HEK293 (cell line): ENCODE measurements around the gene PUM2.

Source experiments
- CTCF ChIA-PET: fragments of 350-600 bp; formaldehyde crosslinking; extraction: SDS; loops from one replicate; lab custom pipeline; 2021; ENCODE audit warnings: antibody characterized with exemption; lab: Yijun Ruan, JAX
- POLR2A ChIA-PET: fragments of 300-600 bp; formaldehyde crosslinking; extraction: SDS; loops from one replicate; lab custom pipeline; 2020; ENCODE audit warnings: antibody characterized with exemption, inconsistent platforms; lab: Yijun Ruan, JAX
- H3K27ac ChIP-seq: fragments of 200-500 bp; sonication (Bioruptor generic); 2 replicates; pipeline ENCODE4 v1.5.1; 2014; ENCODE audit warnings: low read depth, low read length, control low read depth, inconsistent platforms; ENCODE audit errors: extremely low read depth
- H3K36me3 ChIP-seq, 2 experiments: fragments of 200-500 bp in 1 of 2; sonication (Bioruptor generic) in 1 of 2; 1 replicate in 1 of 2; 2 replicates in 1 of 2; pipeline ENCODE4 v1.5.1; 2014 to 2017; ENCODE audit warnings: inconsistent platforms in 2 of 2, low read length in 2 of 2; ENCODE audit not compliant: control insufficient read depth in 2 of 2, insufficient read depth in 1 of 2
- H3K4me1 ChIP-seq: fragments of 200-500 bp; sonication (Bioruptor generic); 2 replicates; pipeline ENCODE4 v1.5.1; 2014; ENCODE audit warnings: mild to moderate bottlenecking, low read length, inconsistent platforms; ENCODE audit not compliant: control insufficient read depth, insufficient read depth
- H3K4me3 ChIP-seq: 2 replicates; pipeline ENCODE4 v1.5.1; 2011; ENCODE audit warnings: low read depth, mild to moderate bottlenecking, control low read depth, low read length, moderate library complexity
- H3K9me3 ChIP-seq: fragments of 200-500 bp; sonication (Bioruptor generic); 2 replicates; pipeline ENCODE4 v1.5.1; 2014; ENCODE audit warnings: low read depth, low read length, inconsistent platforms; ENCODE audit not compliant: control insufficient read depth, insufficient read depth
- OSR2 ChIP-seq: fragments of 450-650 bp; formaldehyde crosslinking; IDR thresholded peaks from 2 replicates; pipeline ENCODE4 v1.5.1; 2016; ENCODE audit warnings: missing biosample characterization, missing genetic modification characterization
- SCRT2 ChIP-seq: fragments of 450-650 bp; formaldehyde crosslinking; IDR thresholded peaks from 2 replicates; pipeline ENCODE4 v1.5.1; 2016; ENCODE audit warnings: missing biosample characterization, missing genetic modification characterization
- ZNF133 ChIP-seq: fragments of 450-650 bp; formaldehyde crosslinking; IDR thresholded peaks from 2 replicates; pipeline ENCODE4 v1.5.1; 2016; ENCODE audit warnings: missing biosample characterization, missing genetic modification characterization
- ZNF169 ChIP-seq: fragments of 450-650 bp; formaldehyde crosslinking; IDR thresholded peaks from 2 replicates; pipeline ENCODE4 v1.5.1; 2016; ENCODE audit warnings: missing biosample characterization, missing genetic modification characterization
- ZNF214 ChIP-seq: fragments of 450-650 bp; formaldehyde crosslinking; IDR thresholded peaks from 2 replicates; pipeline ENCODE4 v1.5.1; 2017; ENCODE audit warnings: missing biosample characterization, mild to moderate bottlenecking, missing genetic modification characterization, borderline replicate concordance
- ZNF341 ChIP-seq: fragments of 450-650 bp; formaldehyde crosslinking; IDR thresholded peaks from 2 replicates; pipeline ENCODE4; 2016; ENCODE audit warnings: low read depth, missing biosample characterization, missing genetic modification characterization
- ZNF426 ChIP-seq: fragments of 450-650 bp; formaldehyde crosslinking; IDR thresholded peaks from 2 replicates; pipeline ENCODE4 v1.5.1; 2017; ENCODE audit warnings: missing biosample characterization, missing genetic modification characterization, mild to moderate bottlenecking, inconsistent platforms, moderate library complexity
- ZNF555 ChIP-seq: fragments of 450-650 bp; formaldehyde crosslinking; conservative IDR thresholded peaks from 2 replicates; pipeline ENCODE4 v1.5.1; 2017; ENCODE audit warnings: missing biosample characterization, mild to moderate bottlenecking, missing genetic modification characterization, inconsistent platforms
- ZNF560 ChIP-seq: fragments of 450-650 bp; formaldehyde crosslinking; IDR thresholded peaks from 2 replicates; pipeline ENCODE4 v1.5.1; 2017; ENCODE audit warnings: missing biosample characterization, missing genetic modification characterization, borderline replicate concordance
- ZNF626 ChIP-seq: fragments of 450-650 bp; sonication (Bioruptor Pico); formaldehyde crosslinking; IDR thresholded peaks from 2 replicates; pipeline ENCODE4 v1.5.1; 2018; ENCODE audit warnings: missing biosample characterization, missing genetic modification characterization, inconsistent platforms
- ZNF707 ChIP-seq: fragments of 450-650 bp; formaldehyde crosslinking; IDR thresholded peaks from 2 replicates; pipeline ENCODE4 v1.5.1; 2016; ENCODE audit warnings: missing biosample characterization, missing genetic modification characterization
- ZNF776 ChIP-seq: fragments of 450-650 bp; formaldehyde crosslinking; IDR thresholded peaks from 2 replicates; pipeline ENCODE4 v1.5.0; 2017; ENCODE audit warnings: missing biosample characterization, missing genetic modification characterization, borderline replicate concordance
- TF ChIP-seq, protein P1 (sequence below): fragments of 450-650 bp; formaldehyde crosslinking; IDR thresholded peaks from 2 replicates; pipeline ENCODE4 v1.5.1; 2016; ENCODE audit warnings: missing biosample characterization, missing genetic modification characterization
- TF ChIP-seq, protein P2 (sequence below): fragments of 450-650 bp; formaldehyde crosslinking; IDR thresholded peaks from 2 replicates; pipeline ENCODE4 v1.5.1; 2016; ENCODE audit warnings: missing biosample characterization, missing genetic modification characterization, low read depth
- TF ChIP-seq, protein P3 (sequence below): fragments of 450-650 bp; formaldehyde crosslinking; IDR thresholded peaks from 2 replicates; pipeline ENCODE4 v1.5.1; 2017; ENCODE audit warnings: missing biosample characterization, missing genetic modification characterization
- TF ChIP-seq, protein P4 (sequence below): fragments of 450-650 bp; formaldehyde crosslinking; IDR thresholded peaks from 2 replicates; pipeline ENCODE4 v1.5.1; 2017; ENCODE audit warnings: missing biosample characterization, mild to moderate bottlenecking, missing genetic modification characterization, moderate library complexity
- TF ChIP-seq, protein P5 (sequence below): fragments of 450-650 bp; formaldehyde crosslinking; IDR thresholded peaks from 2 replicates; pipeline ENCODE4 v1.5.1; 2017; ENCODE audit warnings: missing biosample characterization, missing genetic modification characterization
- TF ChIP-seq, protein P6 (sequence below): fragments of 450-650 bp; formaldehyde crosslinking; IDR thresholded peaks from 2 replicates; pipeline ENCODE4 v1.5.1; 2016; ENCODE audit warnings: missing biosample characterization, missing genetic modification characterization

Gene PUM2

DNA sequence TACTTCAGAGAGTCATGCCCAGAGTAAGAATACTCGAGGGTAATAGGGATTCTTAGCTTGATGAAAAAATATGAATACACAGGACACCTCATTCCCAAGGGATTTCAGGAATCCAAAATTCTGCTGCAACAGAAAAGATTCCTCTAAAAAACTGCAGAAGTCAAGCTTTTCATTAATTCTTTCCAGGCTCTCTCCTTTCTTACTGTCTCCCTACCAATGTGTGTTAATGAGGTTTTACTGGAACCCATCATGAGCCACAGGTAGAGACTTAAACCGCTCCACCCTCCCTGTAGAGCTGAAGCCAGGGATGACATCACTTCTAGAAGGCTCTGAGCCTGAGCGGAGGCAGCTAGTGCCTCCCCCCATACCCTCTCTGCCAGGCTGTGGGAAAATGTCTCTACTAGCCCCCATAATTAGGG lies 129.1 kb downstream of the PUM2 start (continued):
- TF ChIP-seq, protein P1, sequence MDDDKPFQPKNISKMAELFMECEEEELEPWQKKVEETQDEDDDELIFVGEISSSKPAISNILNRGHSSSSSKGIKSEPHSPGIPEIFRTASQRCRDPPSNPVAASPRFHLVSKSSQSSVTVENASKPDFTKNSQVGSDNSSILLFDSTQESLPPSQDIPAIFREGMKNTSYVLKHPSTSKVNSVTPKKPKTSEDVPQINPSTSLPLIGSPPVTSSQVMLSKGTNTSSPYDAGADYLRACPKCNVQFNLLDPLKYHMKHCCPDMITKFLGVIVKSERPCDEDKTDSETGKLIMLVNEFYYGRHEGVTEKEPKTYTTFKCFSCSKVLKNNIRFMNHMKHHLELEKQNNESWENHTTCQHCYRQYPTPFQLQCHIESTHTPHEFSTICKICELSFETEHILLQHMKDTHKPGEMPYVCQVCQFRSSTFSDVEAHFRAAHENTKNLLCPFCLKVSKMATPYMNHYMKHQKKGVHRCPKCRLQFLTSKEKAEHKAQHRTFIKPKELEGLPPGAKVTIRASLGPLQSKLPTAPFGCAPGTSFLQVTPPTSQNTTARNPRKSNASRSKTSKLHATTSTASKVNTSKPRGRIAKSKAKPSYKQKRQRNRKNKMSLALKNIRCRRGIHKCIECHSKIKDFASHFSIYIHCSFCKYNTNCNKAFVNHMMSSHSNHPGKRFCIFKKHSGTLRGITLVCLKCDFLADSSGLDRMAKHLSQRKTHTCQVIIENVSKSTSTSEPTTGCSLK (tag by site-specific recombination): no peak
- TF ChIP-seq, protein P2, sequence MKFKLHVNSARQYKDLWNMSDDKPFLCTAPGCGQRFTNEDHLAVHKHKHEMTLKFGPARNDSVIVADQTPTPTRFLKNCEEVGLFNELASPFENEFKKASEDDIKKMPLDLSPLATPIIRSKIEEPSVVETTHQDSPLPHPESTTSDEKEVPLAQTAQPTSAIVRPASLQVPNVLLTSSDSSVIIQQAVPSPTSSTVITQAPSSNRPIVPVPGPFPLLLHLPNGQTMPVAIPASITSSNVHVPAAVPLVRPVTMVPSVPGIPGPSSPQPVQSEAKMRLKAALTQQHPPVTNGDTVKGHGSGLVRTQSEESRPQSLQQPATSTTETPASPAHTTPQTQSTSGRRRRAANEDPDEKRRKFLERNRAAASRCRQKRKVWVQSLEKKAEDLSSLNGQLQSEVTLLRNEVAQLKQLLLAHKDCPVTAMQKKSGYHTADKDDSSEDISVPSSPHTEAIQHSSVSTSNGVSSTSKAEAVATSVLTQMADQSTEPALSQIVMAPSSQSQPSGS (tag by site-specific recombination): peak; percentile 79
- TF ChIP-seq ZNF626 (no peak), ZNF169 (no peak), SCRT2 (tag by site-specific recombination) (peak; percentile 84), ZNF426 (tag by site-specific recombination) (no peak), ZNF560 (tag by site-specific recombination) (no peak), OSR2 (tag by site-specific recombination) (no peak), ZNF776 (tag by site-specific recombination) (no peak), ZNF555 (tag by site-specific recombination) (no peak), ZNF133 (no peak), ZNF214 (tag by site-specific recombination) (no peak), ZNF341 (no peak), ZNF707 (tag by site-specific recombination) (no peak)
- TF ChIP-seq, protein P3, sequence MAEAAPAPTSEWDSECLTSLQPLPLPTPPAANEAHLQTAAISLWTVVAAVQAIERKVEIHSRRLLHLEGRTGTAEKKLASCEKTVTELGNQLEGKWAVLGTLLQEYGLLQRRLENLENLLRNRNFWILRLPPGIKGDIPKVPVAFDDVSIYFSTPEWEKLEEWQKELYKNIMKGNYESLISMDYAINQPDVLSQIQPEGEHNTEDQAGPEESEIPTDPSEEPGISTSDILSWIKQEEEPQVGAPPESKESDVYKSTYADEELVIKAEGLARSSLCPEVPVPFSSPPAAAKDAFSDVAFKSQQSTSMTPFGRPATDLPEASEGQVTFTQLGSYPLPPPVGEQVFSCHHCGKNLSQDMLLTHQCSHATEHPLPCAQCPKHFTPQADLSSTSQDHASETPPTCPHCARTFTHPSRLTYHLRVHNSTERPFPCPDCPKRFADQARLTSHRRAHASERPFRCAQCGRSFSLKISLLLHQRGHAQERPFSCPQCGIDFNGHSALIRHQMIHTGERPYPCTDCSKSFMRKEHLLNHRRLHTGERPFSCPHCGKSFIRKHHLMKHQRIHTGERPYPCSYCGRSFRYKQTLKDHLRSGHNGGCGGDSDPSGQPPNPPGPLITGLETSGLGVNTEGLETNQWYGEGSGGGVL (tag by site-specific recombination): peak; percentile 30; the same call in 1 of the 2 replicates
- TF ChIP-seq, protein P4, sequence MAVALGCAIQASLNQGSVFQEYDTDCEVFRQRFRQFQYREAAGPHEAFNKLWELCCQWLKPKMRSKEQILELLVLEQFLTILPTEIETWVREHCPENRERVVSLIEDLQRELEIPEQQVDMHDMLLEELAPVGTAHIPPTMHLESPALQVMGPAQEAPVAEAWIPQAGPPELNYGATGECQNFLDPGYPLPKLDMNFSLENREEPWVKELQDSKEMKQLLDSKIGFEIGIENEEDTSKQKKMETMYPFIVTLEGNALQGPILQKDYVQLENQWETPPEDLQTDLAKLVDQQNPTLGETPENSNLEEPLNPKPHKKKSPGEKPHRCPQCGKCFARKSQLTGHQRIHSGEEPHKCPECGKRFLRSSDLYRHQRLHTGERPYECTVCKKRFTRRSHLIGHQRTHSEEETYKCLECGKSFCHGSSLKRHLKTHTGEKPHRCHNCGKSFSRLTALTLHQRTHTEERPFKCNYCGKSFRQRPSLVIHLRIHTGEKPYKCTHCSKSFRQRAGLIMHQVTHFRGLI (tag by site-specific recombination): no peak

DNA sequence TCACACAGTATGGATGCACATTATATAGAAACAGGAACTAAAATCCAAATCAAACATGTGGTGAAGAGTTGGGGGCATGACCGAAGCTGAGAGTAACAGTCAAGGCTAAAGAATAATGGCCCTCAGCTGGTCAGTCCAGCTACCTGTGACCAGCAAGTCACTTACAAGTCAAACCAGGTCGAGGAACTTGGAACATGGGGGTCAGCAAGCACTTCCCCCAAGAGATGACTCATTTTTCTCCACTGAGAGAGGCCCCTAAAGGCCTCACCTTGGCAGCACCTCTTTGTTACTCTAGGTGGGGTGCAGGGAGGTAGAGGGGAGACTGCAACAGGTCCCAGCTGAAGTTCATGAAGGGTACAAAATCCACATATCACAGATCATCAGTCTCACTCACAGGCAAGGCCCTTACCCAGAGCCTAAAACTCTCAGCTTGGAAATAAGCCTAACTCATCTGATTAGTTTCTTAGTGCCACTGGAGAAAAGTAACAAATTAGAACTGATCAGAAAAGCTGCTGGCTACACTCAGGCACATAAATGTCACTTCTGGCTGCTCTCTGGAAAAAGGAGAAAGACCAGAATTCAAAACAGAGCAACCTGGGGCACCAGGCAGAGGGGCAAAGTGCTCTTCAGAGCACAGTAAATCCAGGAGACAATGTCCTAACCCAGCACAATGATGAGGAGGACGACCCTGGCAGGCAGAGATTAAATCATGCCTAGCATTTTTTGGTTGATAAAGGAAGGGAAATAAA lies 129.7 kb downstream of the PUM2 start:
- TF ChIP-seq, protein P5, sequence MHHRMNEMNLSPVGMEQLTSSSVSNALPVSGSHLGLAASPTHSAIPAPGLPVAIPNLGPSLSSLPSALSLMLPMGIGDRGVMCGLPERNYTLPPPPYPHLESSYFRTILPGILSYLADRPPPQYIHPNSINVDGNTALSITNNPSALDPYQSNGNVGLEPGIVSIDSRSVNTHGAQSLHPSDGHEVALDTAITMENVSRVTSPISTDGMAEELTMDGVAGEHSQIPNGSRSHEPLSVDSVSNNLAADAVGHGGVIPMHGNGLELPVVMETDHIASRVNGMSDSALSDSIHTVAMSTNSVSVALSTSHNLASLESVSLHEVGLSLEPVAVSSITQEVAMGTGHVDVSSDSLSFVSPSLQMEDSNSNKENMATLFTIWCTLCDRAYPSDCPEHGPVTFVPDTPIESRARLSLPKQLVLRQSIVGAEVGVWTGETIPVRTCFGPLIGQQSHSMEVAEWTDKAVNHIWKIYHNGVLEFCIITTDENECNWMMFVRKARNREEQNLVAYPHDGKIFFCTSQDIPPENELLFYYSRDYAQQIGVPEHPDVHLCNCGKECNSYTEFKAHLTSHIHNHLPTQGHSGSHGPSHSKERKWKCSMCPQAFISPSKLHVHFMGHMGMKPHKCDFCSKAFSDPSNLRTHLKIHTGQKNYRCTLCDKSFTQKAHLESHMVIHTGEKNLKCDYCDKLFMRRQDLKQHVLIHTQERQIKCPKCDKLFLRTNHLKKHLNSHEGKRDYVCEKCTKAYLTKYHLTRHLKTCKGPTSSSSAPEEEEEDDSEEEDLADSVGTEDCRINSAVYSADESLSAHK (tag by site-specific recombination): no peak
- peak; percentile 41; the same call in 1 of the 2 replicates for TF ChIP-seq SCRT2 (tag by site-specific recombination)
- TF ChIP-seq, protein P6, sequence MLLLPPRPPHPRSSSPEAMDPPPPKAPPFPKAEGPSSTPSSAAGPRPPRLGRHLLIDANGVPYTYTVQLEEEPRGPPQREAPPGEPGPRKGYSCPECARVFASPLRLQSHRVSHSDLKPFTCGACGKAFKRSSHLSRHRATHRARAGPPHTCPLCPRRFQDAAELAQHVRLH: no peak
- POLR2A ChIA-PET: interaction anchor here (1.0 to 1.7 kb wide), 4 partner anchors 9 to 80 kb away, joined by 3 to 6 read pairs (median 3); no protein-coding TSS in a partner anchor
- CTCF ChIA-PET: interaction anchor here (0.6 to 1.3 kb wide), 3 partner anchors 11 to 109 kb away, joined by 3 to 4 read pairs (median 4); no protein-coding TSS in a partner anchor
- peaks cover 14% of the 10 kb centered on the region for H3K4me1 ChIP-seq
- peaks cover 0 to 19% of the 10 kb centered on the region in 2 experiments; a peak in 2 of 3 replicates for H3K36me3 ChIP-seq
- no peak overlapping the region for H3K4me3 ChIP-seq
- H3K9me3 ChIP-seq: no peaks in the 10 kb centered on the region
- no peak overlapping the region for H3K27ac ChIP-seq
